HepG2 (cell line): ENCODE results near the gene GJC2. TPM values are rescaled to one million over a fixed set of nuclear protein-coding genes. Genes with fewer than 3 reads are reported as not detected.

Source experiments
- CBX2 ChIP-seq, 2 experiments: fragments of 200-600 bp in 1 of 2; sonication (generic); formaldehyde crosslinking in 1 of 2; IDR thresholded peaks; 2 replicates each; pipeline versions ENCODE4 v1.7.0 to v1.8.1; 2018 to 2022; ENCODE audit warnings: low read depth in 2 of 2, low read length in 1 of 2, mild to moderate bottlenecking in 1 of 2, missing genetic modification reagents in 1 of 2
- CENPT ChIP-seq: sonication (generic); formaldehyde crosslinking; IDR thresholded peaks from 2 replicates; pipeline ENCODE4 v1.8.0; 2022; ENCODE audit warnings: low read depth, mild to moderate bottlenecking, moderate library complexity, missing genetic modification reagents
- ELK4 ChIP-seq: sonication (generic); formaldehyde crosslinking; IDR thresholded peaks from 2 replicates; pipeline ENCODE4 v1.9.0; 2021; ENCODE audit warnings: missing genetic modification reagents, borderline replicate concordance
- IRF2 ChIP-seq: IDR thresholded peaks from 2 replicates; pipeline ENCODE4 v1.6.1; 2018; ENCODE audit warnings: missing genetic modification reagents, missing compliant biosample characterization
- MXI1 ChIP-seq: IDR thresholded peaks from 3 replicates; pipeline ENCODE4 v1.6.1; 2012; ENCODE audit warnings: low read depth, low read length, inconsistent platforms, borderline replicate concordance
- POGZ ChIP-seq: sonication (generic); formaldehyde crosslinking; IDR thresholded peaks from 2 replicates; pipeline ENCODE4 v1.4.0; 2020; ENCODE audit warnings: mild to moderate bottlenecking, missing genetic modification reagents
- SKI ChIP-seq: fragments of 450-650 bp; IDR thresholded peaks from one replicate; pipeline ENCODE4 v1.6.1; 2018; ENCODE audit warnings: mild to moderate bottlenecking; ENCODE audit not compliant: partially characterized antibody
- TFDP1 ChIP-seq: IDR thresholded peaks from 2 replicates; pipeline ENCODE4 v1.6.1; 2016; ENCODE audit warnings: missing compliant biosample characterization, missing genetic modification reagents, borderline replicate concordance
- ZMYM3 ChIP-seq: sonication (generic); formaldehyde crosslinking; IDR thresholded peaks from 2 replicates; pipeline ENCODE4 v1.5.1; 2020; ENCODE audit warnings: mild to moderate bottlenecking, missing genetic modification reagents
- ZNF317 ChIP-seq: sonication (generic); formaldehyde crosslinking; IDR thresholded peaks from 2 replicates; pipeline ENCODE4 v1.5.0; 2020; ENCODE audit warnings: mild to moderate bottlenecking, missing genetic modification reagents
- ZNF44 ChIP-seq: sonication (generic); formaldehyde crosslinking; IDR thresholded peaks from 2 replicates; pipeline ENCODE4 v1.5.1; 2020; ENCODE audit warnings: mild to moderate bottlenecking, missing genetic modification reagents
- ZNF451 ChIP-seq: sonication (generic); formaldehyde crosslinking; IDR thresholded peaks from 2 replicates; pipeline ENCODE4 v1.5.0; 2020; ENCODE audit warnings: mild to moderate bottlenecking, missing genetic modification reagents
- ZNF513 ChIP-seq: sonication (generic); formaldehyde crosslinking; conservative IDR thresholded peaks from 2 replicates; pipeline ENCODE4 v1.5.0; 2020; ENCODE audit warnings: missing genetic modification reagents
- ZNF589 ChIP-seq: sonication (generic); formaldehyde crosslinking; conservative IDR thresholded peaks from 2 replicates; pipeline ENCODE4 v1.8.0; 2022; ENCODE audit warnings: mild to moderate bottlenecking, moderate library complexity, missing genetic modification reagents
- ZNF788 ChIP-seq: sonication (generic); formaldehyde crosslinking; IDR thresholded peaks from 2 replicates; pipeline ENCODE4 v1.5.0; 2020; ENCODE audit warnings: mild to moderate bottlenecking, missing genetic modification reagents, borderline replicate concordance
- polyA plus RNA-seq, 8 experiments: library from polyadenylated mRNA; depleted of rRNA in 3 of 8; stranded (reverse) in 7 of 8; unstranded in 1 of 8; fragments of >200 nt; fragmentation: Illumina TruSeq in 4 of 8; extraction: Trizol in 4 of 8; gene quantifications; 2 replicates each; pipeline versions ENCODE4 v1.2.1 to v1.2.3, GENCODE V29; 2011 to 2016; ENCODE audit warnings: low read depth in 4 of 8, missing spikeins in 1 of 8, mixed read lengths in 1 of 8; ENCODE audit not compliant: insufficient read depth in 1 of 8
- total RNA-seq, 5 experiments: library from RNA; depleted of rRNA; stranded (reverse); fragments of >200 nt; fragmentation: Illumina TruSeq; extraction: Trizol; gene quantifications; 2 replicates each; pipeline ENCODE4 v1.2.3, GENCODE V29; 2016; ENCODE audit warnings: low read depth in 1 of 5
- TF ChIP-seq, protein P1 (sequence below): sonication (generic); formaldehyde crosslinking; conservative IDR thresholded peaks from 2 replicates; pipeline ENCODE4 v1.4.0; 2020; ENCODE audit warnings: missing genetic modification reagents
- TF ChIP-seq, protein P2 (sequence below): IDR thresholded peaks from 2 replicates; pipeline ENCODE4 v1.4.0; 2020; ENCODE audit warnings: mild to moderate bottlenecking, missing genetic modification reagents

Gene GJC2
- total and polyA plus RNA-seq, 2 of the 13 experiments (the other 11 are each of a cell fraction or from before 2014, with no cell fraction given), result 1.6 to 3.8 TPM

GRCh38 chr1:228102791-228103620 lies 46.7 kb upstream of the GJC2 start, which contains the start of gene C1orf35 (continued):
- TF ChIP-seq ELK4 (CRISPR knock-in tag) (0 out of 2 replicates have a peak, but pooled peaks have one; percentile 15), CENPT (CRISPR knock-in tag) (peak; percentile 94), ZMYM3 (0 out of 2 replicates have a peak, but pooled peaks have one; percentile 15), ZNF589 (CRISPR knock-in tag) (peak; percentile 89), SKI (no peak), POGZ (peak; percentile 85), ZNF317 (CRISPR knock-in tag) (peak; percentile 60; the same call in 1 of the 2 replicates), ZNF788 (CRISPR knock-in tag) (peak; percentile 92; the same call in 1 of the 2 replicates), MXI1 (peak; percentile 57; the same call in 1 of the 3 replicates), ZNF513 (CRISPR knock-in tag) (0 out of 2 replicates have a peak, but pooled peaks have one; percentile 37), TFDP1 (CRISPR knock-in tag) (peak; percentile 98), ZNF451 (CRISPR knock-in tag) (peak; percentile 97; the same call in 1 of the 2 replicates), CBX2 (IDR thresholded peaks at IDR 0.05; ENCODE audit: low read depth, low read length) (no peak), CBX2 (CRISPR knock-in tag; IDR thresholded peaks at IDR 0.05; ENCODE audit: low read depth) (no peak), IRF2 (CRISPR knock-in tag) (peak; percentile 86), ZNF44 (CRISPR knock-in tag) (0 out of 2 replicates have a peak, but pooled peaks have one; percentile 37)
- TF ChIP-seq, protein P1, sequence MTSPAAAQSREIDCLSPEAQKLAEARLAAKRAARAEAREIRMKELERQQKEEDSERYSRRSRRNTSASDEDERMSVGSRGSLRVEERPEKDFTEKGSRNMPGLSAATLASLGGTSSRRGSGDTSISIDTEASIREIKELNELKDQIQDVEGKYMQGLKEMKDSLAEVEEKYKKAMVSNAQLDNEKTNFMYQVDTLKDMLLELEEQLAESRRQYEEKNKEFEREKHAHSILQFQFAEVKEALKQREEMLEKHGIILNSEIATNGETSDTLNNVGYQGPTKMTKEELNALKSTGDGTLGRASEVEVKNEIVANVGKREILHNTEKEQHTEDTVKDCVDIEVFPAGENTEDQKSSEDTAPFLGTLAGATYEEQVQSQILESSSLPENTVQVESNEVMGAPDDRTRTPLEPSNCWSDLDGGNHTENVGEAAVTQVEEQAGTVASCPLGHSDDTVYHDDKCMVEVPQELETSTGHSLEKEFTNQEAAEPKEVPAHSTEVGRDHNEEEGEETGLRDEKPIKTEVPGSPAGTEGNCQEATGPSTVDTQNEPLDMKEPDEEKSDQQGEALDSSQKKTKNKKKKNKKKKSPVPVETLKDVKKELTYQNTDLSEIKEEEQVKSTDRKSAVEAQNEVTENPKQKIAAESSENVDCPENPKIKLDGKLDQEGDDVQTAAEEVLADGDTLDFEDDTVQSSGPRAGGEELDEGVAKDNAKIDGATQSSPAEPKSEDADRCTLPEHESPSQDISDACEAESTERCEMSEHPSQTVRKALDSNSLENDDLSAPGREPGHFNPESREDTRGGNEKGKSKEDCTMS (CRISPR knock-in tag), result no peak
- TF ChIP-seq, protein P2, sequence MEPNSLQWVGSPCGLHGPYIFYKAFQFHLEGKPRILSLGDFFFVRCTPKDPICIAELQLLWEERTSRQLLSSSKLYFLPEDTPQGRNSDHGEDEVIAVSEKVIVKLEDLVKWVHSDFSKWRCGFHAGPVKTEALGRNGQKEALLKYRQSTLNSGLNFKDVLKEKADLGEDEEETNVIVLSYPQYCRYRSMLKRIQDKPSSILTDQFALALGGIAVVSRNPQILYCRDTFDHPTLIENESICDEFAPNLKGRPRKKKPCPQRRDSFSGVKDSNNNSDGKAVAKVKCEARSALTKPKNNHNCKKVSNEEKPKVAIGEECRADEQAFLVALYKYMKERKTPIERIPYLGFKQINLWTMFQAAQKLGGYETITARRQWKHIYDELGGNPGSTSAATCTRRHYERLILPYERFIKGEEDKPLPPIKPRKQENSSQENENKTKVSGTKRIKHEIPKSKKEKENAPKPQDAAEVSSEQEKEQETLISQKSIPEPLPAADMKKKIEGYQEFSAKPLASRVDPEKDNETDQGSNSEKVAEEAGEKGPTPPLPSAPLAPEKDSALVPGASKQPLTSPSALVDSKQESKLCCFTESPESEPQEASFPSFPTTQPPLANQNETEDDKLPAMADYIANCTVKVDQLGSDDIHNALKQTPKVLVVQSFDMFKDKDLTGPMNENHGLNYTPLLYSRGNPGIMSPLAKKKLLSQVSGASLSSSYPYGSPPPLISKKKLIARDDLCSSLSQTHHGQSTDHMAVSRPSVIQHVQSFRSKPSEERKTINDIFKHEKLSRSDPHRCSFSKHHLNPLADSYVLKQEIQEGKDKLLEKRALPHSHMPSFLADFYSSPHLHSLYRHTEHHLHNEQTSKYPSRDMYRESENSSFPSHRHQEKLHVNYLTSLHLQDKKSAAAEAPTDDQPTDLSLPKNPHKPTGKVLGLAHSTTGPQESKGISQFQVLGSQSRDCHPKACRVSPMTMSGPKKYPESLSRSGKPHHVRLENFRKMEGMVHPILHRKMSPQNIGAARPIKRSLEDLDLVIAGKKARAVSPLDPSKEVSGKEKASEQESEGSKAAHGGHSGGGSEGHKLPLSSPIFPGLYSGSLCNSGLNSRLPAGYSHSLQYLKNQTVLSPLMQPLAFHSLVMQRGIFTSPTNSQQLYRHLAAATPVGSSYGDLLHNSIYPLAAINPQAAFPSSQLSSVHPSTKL (CRISPR knock-in tag), result peak; percentile 50
